ENCODE measurements around the gene FUNDC2. TPM values are rescaled to one million over a fixed set of nuclear protein-coding genes. Genes with fewer than 3 reads are reported as not detected.

Gene FUNDC2
- total RNA-seq, 1 donor from 2014 or later = 43.7 TPM

DNA sequence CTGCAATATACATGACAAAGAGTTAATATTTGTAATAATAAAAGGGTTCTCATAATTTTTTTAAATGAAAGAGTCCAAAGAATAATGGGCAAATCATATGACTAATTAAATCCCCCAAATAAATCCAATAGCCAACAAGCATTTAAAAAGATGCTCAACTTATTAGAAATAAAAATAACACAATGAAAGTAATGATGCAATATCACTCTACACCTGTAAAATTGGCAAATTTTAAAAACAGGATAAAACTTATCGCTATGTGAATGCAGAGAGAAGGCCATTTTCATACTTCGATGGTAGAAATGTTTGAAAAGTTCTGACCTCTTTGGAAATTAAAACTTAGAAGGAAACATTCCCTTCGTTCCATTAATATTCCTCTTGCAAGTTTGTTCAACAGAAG is 6.1 kb upstream of the FUNDC2 start:
- H3K36me3 ChIP-seq (ENCODE audit: control insufficient read depth, insufficient read depth, low read length) = no peaks in the 10 kb centered on the region
- no peak overlapping the region for H3K4me3 ChIP-seq (ENCODE audit: low read depth, low read length)
- DNase-seq (ENCODE audit: low read depth) = no peak
- H3K27me3 ChIP-seq (ENCODE audit: control insufficient read depth, insufficient read depth, low read length) = no peaks in the 10 kb centered on the region
- TF ChIP-seq CTCF (IDR thresholded peaks at IDR 0.05; ENCODE audit: insufficient read depth, low read length, poor library complexity, severe bottlenecking) = no peak

- DNase-seq (ENCODE audit: low read depth) = no peak
- H3K36me3 ChIP-seq (ENCODE audit: control insufficient read depth, insufficient read depth, low read length) = no peaks in the 10 kb centered on the region
- H3K4me3 ChIP-seq (ENCODE audit: low read depth, low read length) = no peak within 1 kb of the TSS
- no peaks in the 10 kb centered on the region for H3K27me3 ChIP-seq (ENCODE audit: control insufficient read depth, insufficient read depth, low read length)
- no peak for TF ChIP-seq CTCF (IDR thresholded peaks at IDR 0.05; ENCODE audit: insufficient read depth, low read length, poor library complexity, severe bottlenecking)
Measured at GRCh38 chrX:155022585-155022984, 4.1 kb upstream of the FUNDC2 start, which contains the start of gene F8. TSS of gene F8 (minus strand) at chrX:155022723. CDS start at chrX:155022552, 171 bp downstream.

DNA sequence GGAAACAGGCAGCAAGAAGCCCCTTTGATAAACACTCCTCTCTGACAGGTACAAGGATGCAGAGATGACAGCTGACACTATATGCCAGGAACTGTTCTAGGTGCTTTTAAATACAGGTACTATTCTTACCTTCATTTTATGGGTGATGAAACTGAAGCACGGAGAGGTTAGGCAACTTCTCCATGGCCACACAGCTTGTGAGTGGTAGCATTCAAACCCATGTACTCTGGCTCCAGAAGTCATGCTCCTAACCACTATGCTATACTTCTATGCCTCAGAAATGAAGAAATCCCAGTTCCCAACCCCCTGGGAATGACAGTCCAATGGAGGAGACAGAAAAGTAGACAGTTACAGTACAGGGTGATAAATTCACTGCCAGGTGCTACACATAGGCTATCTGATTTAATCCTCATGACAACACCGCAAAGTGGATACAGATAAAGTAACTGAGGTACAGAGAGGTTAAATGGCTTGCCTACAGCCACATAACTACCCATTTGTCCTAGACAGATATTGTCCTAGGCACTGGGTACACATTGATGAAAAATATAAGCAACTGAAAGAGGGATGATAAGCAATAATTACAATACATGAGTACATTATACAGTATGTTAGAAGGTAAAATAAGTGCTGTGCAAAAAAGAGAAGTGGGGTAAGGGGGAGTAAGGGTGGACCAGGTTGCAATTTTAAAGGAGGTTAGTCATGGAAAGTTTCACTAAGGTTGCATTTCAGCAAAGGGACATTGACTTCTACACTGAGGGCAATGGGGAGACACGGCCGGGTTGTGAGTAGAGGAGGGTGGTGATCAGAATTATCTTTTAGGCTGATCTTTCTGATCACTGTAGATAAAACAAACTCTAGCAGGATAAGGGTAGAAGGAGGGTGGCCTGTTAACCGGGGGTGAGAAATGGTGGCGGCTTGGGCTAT is 2.5 kb upstream of the FUNDC2 start:
- H3K27me3 ChIP-seq (ENCODE audit: control insufficient read depth, insufficient read depth, low read length) = no peaks in the 10 kb centered on the region
- no peak for DNase-seq (ENCODE audit: low read depth)
- H3K4me3 ChIP-seq (ENCODE audit: low read depth, low read length) = no peak overlapping the region
- no peak for TF ChIP-seq CTCF (IDR thresholded peaks at IDR 0.05; ENCODE audit: insufficient read depth, low read length, poor library complexity, severe bottlenecking)
- H3K36me3 ChIP-seq (ENCODE audit: control insufficient read depth, insufficient read depth, low read length) = no peaks in the 10 kb centered on the region

- H3K36me3 ChIP-seq (ENCODE audit: control insufficient read depth, insufficient read depth, low read length) = no peaks in the 10 kb centered on the region
- no peak for DNase-seq (ENCODE audit: low read depth)
- no peak for TF ChIP-seq CTCF (IDR thresholded peaks at IDR 0.05; ENCODE audit: insufficient read depth, low read length, poor library complexity, severe bottlenecking)
- H3K27me3 ChIP-seq (ENCODE audit: control insufficient read depth, insufficient read depth, low read length) = no peaks in the 10 kb centered on the region
- peak overlapping the region; percentile 75 for H3K4me3 ChIP-seq (ENCODE audit: low read depth, low read length)
Measured at GRCh38 chrX:155026420-155026726, 271 bp upstream of the FUNDC2 start.

DNA sequence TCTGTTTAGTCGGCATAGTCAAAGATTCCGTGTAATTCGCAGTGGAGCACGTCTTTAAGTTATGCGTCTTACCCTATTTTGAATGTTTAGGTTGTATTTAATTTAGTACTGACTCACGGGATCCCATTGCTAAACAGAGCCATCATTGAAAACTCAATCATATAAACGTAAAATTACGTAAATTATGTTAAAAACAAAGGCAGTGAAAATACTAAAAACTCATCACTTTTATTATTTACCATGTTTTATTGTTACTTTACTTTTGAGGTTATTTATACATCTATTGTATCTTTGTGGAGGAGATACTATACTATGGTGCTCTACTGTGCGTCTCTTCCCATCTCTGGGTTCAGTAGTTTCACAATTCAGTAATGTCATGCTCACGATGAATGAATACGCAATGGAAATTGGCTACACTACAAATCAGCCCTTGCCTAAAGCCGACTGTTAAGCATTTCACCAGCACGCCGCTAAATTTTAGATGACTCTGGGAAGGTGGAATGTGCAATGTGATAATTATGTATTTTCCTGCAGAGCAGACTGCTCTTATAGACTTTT is 944 bp downstream of the FUNDC2 start:
- no peaks in the 10 kb centered on the region for H3K27me3 ChIP-seq (ENCODE audit: control insufficient read depth, insufficient read depth, low read length)
- DNase-seq (ENCODE audit: low read depth) = no peak
- TF ChIP-seq CTCF (IDR thresholded peaks at IDR 0.05; ENCODE audit: insufficient read depth, low read length, poor library complexity, severe bottlenecking) = no peak

More for the DNA sequence above, 944 bp downstream of the FUNDC2 start:
- Histone ChIP-seq H3K36me3 (ENCODE audit: control insufficient read depth, insufficient read depth, low read length) (no peaks in the 10 kb centered on the region), H3K4me3 (ENCODE audit: low read depth, low read length) (peak overlapping the region; percentile 75)
